Transverse colon (tissue), 4 donors: Measurements from ENCODE around the gene PHOX2B. TPM values are rescaled to one million over a fixed set of nuclear protein-coding genes. Genes with fewer than 3 reads are reported as not detected.

Source experiments
- DNase-seq: peaks from one replicate; pipeline ENCODE4 v3.0.0-alpha.2; 2019
- H3K27ac ChIP-seq, 4 donors: fragments of 200-600 bp; sonication (generic); 2 replicates each; pipeline ENCODE4 v1.5.1; 2016 to 2018; ENCODE audit warnings: inconsistent platforms in 4 of 4
- H3K27me3 ChIP-seq: fragments of 200-600 bp; sonication (generic); 2 replicates; pipeline ENCODE4 v1.5.1; 2017; ENCODE audit warnings: inconsistent platforms
- H3K36me3 ChIP-seq, 4 donors: fragments of 200-600 bp; sonication (generic); 2 replicates each; pipeline ENCODE4 v1.5.1; 2017 to 2019; ENCODE audit warnings: inconsistent platforms in 4 of 4
- H3K4me1 ChIP-seq, 4 donors: fragments of 200-600 bp; sonication (generic); 2 replicates each; pipeline ENCODE4 v1.5.1; 2017 to 2020; ENCODE audit warnings: inconsistent platforms in 4 of 4
- H3K4me3 ChIP-seq, 4 donors: fragments of 200-600 bp; sonication (generic); 1 replicate in 1 of 4; 2 replicates in 3 of 4; pipeline versions ENCODE4 v1.5.1 to v1.6.1; 2017 to 2019; ENCODE audit warnings: inconsistent platforms in 4 of 4
- H3K9me3 ChIP-seq, 2 donors: fragments of 200-600 bp; sonication (generic); 2 replicates each; pipeline ENCODE4 v1.5.1; 2017 to 2019; ENCODE audit warnings: inconsistent platforms in 2 of 2
- CTCF ChIP-seq, 5 experiments: fragments of 200-600 bp in 3 of 5; fragments of 450-650 bp in 2 of 5; sonication (generic) in 3 of 5; IDR thresholded peaks; 1 replicate in 2 of 5; 2 replicates in 3 of 5; pipeline ENCODE4 v1.5.1; 2016 to 2017; ENCODE audit warnings: antibody characterized with exemption in 5 of 5, inconsistent platforms in 3 of 5, mild to moderate bottlenecking in 2 of 5, moderate library complexity in 1 of 5
- EP300 ChIP-seq: sonication (generic); formaldehyde crosslinking; IDR thresholded peaks from one replicate; pipeline ENCODE4 v1.6.1; 2017; ENCODE audit warnings: antibody characterized with exemption, low read depth
- POLR2A ChIP-seq: fragments of 450-650 bp; IDR thresholded peaks from one replicate; pipeline ENCODE4 v1.6.1; 2016; ENCODE audit warnings: antibody characterized with exemption, mild to moderate bottlenecking, moderate library complexity
- POLR2AphosphoS5 ChIP-seq, 3 donors: sonication (generic); formaldehyde crosslinking; IDR thresholded peaks; one replicate each; pipeline ENCODE4 v1.6.1; 2016; ENCODE audit warnings: antibody characterized with exemption in 3 of 3
- WGBS, 2 donors: methylation state at CpG; one replicate each; pipeline ENCODE4 v1.1.5; 2018; ENCODE audit warnings: low coverage in 1 of 2; 5-methylcytosine and 5-hydroxymethylcytosine counted together
- in situ Hi-C, 4 donors: fragments of 200-750 bp; cut with MboI; loops; one replicate each; pipeline versions ENCODE4 v1.15.0 to v1.15.1; 2017; ENCODE audit warnings: low sequenced_read_pairs in 3 of 4, low pct_ligation_motif_present in 1 of 4, low pct_unique_long_range_greater_than_20kb in 1 of 4
- intact Hi-C: fragments of 100-400 bp; cut with DNase I; formaldehyde crosslinking; loops from one replicate; pipeline ENCODE4 v1.15.1; 2023; ENCODE audit warnings: low total_unique reads
- total RNA-seq, 4 donors: library from RNA; depleted of rRNA; stranded (reverse); fragments of >200 nt; gene quantifications; one replicate each; pipeline ENCODE4 v1.1.0, GENCODE V29; 2016

The PHOX2B gene
- total RNA-seq, 4 donors from 2014 or later, result 0.27 to 4.4 (median 1.1) TPM

GRCh38 chr4:41723286-41723685, 25.2 kb downstream of the PHOX2B start:
- TF ChIP-seq POLR2A, result no peak
- TF ChIP-seq POLR2AphosphoS5 (IDR thresholded peaks at IDR 0.05), result no peak
- TF ChIP-seq CTCF (IDR thresholded peaks at IDR 0.05), result no peak
- TF ChIP-seq EP300, result no peak
- no peak for DNase-seq
- no peak overlapping the region for H3K27ac ChIP-seq
- in situ Hi-C loops, result no loop called here
- intact Hi-C loops, result no loop called here
- H3K27me3 ChIP-seq, result peaks cover 4% of the 10 kb centered on the region
- 66 to 76% methylated on average over 3 of the region's 3 CpGs for WGBS, 2 donors
- no peaks in the 10 kb centered on the region for H3K36me3 ChIP-seq
- H3K9me3 ChIP-seq, result peaks cover 4 to 7% of the 10 kb centered on the region in 2 donors
- no peak overlapping the region for H3K4me3 ChIP-seq
- no peaks in the 10 kb centered on the region for H3K4me1 ChIP-seq

GRCh38 chr4:41722181-41722580, 26.3 kb downstream of the PHOX2B start:
- Histone ChIP-seq H3K9me3 (peaks cover 4 to 7% of the 10 kb centered on the region in 2 donors), H3K27me3 (peaks cover 4% of the 10 kb centered on the region), H3K4me1 (no peaks in the 10 kb centered on the region), H3K27ac (no peak overlapping the region), H3K36me3 (no peaks in the 10 kb centered on the region), H3K4me3 (no peak overlapping the region)
- DNase-seq, result no peak
- in situ Hi-C loops (no loop called here), intact Hi-C loops (no loop called here)
- TF ChIP-seq POLR2AphosphoS5 (IDR thresholded peaks at IDR 0.05), result no peak
- no peak for TF ChIP-seq CTCF (IDR thresholded peaks at IDR 0.05)
- TF ChIP-seq POLR2A, result no peak
- no peak for TF ChIP-seq EP300
- 100% methylated on average over 1 of the region's 1 CpG; no CpG with 5 or more reads in 1 of the 2 donors for WGBS, 2 donors

- in situ Hi-C loops, result no loop called here
- WGBS, 2 donors, result 68 to 80% methylated on average over 2 of the region's 2 CpGs
- intact Hi-C loops, result no loop called here
Measured at GRCh38 chr4:41719417-41719816, 29.1 kb downstream of the PHOX2B start.

GRCh38 chr4:41718907-41719306, 29.6 kb downstream of the PHOX2B start:
- no peak overlapping the region for H3K4me3 ChIP-seq
- peaks cover 4% of the 10 kb centered on the region for H3K27me3 ChIP-seq
- no peaks in the 10 kb centered on the region for H3K4me1 ChIP-seq
- H3K27ac ChIP-seq, result no peak overlapping the region
- TF ChIP-seq POLR2AphosphoS5 (IDR thresholded peaks at IDR 0.05) (no peak), POLR2A (no peak), CTCF (IDR thresholded peaks at IDR 0.05) (no peak), EP300 (no peak)
- no peaks in the 10 kb centered on the region for H3K36me3 ChIP-seq
- H3K9me3 ChIP-seq, result no peaks in the 10 kb centered on the region
- no peak for DNase-seq
- intact Hi-C loops (no loop called here), in situ Hi-C loops (no loop called here)

More at GRCh38 chr4:41719417-41719816, 29.1 kb downstream of the PHOX2B start:
- Histone ChIP-seq H3K4me1 (no peaks in the 10 kb centered on the region), H3K9me3 (no peaks in the 10 kb centered on the region), H3K27me3 (peaks cover 4% of the 10 kb centered on the region), H3K4me3 (no peak overlapping the region), H3K36me3 (no peaks in the 10 kb centered on the region), H3K27ac (no peak overlapping the region)
- no peak for DNase-seq
- TF ChIP-seq CTCF (IDR thresholded peaks at IDR 0.05) (no peak), POLR2AphosphoS5 (IDR thresholded peaks at IDR 0.05) (no peak), POLR2A (no peak), EP300 (no peak)
